ENCODE measurements around the gene HK2. TPM values are rescaled to one million over a fixed set of nuclear protein-coding genes. Genes with fewer than 3 reads are reported as not detected.

The HK2 gene
- total and polyA plus RNA-seq, 5 donors from 2014 or later: 2.7 to 11.4 (median 4.9) TPM

GRCh38 chr2:74836675-74837401 is 2.9 kb downstream of the HK2 start:
- peaks cover 12 to 62% (median 51%) of the 10 kb centered on the region in 4 donors for H3K4me1 Mint-ChIP-seq
- peaks cover 0 to 1% (median 0%) of the 10 kb centered on the region in 7 donors for H3K9me3 Mint-ChIP-seq
- H3K4me3 ChIP-seq (ENCODE audit: low read depth, low read length): peak overlapping the region; percentile 79
- H3K27me3 Mint-ChIP-seq: no peaks in the 10 kb centered on the region
- peak overlapping the region; percentile 38 for H3K27ac ChIP-seq (ENCODE audit: insufficient read depth, low read length, poor library complexity, severe bottlenecking)
- H3K4me1 ChIP-seq (ENCODE audit: control insufficient read depth, insufficient read depth, low read length, poor library complexity, severe bottlenecking): peaks cover 51% of the 10 kb centered on the region
- peak overlapping the region; percentile 86 to 92 (median 91) for H3K4me3 Mint-ChIP-seq
- peak overlapping the region; percentile 70 to 86 (median 71) for H3K27ac Mint-ChIP-seq
- ATAC-seq (ENCODE audit: low read depth in 2 of 2) (no peak), DNase-seq (no peak)
- H3K27me3 ChIP-seq (ENCODE audit: control insufficient read depth, insufficient read depth, low read length): no peaks in the 10 kb centered on the region
- H3K36me3 ChIP-seq (ENCODE audit: control insufficient read depth, insufficient read depth, low read length): no peaks in the 10 kb centered on the region
- no peaks in the 10 kb centered on the region for H3K9me3 ChIP-seq (ENCODE audit: control insufficient read depth in 2 of 2, low read length in 2 of 2)
- no peaks in the 10 kb centered on the region for H3K36me3 Mint-ChIP-seq

- H3K27ac ChIP-seq (ENCODE audit: insufficient read depth, low read length, poor library complexity, severe bottlenecking): peak overlapping the region; percentile 39
- H3K4me3 ChIP-seq (ENCODE audit: low read depth, low read length): peak overlapping the region; percentile 41
- H3K36me3 ChIP-seq (ENCODE audit: control insufficient read depth, insufficient read depth, low read length): no peaks in the 10 kb centered on the region
- no peaks in the 10 kb centered on the region for H3K9me3 ChIP-seq (ENCODE audit: control insufficient read depth in 2 of 2, low read length in 2 of 2)
- H3K36me3 Mint-ChIP-seq: no peaks in the 10 kb centered on the region
- peak overlapping the region; percentile 33 to 91 (median 63) for H3K4me3 Mint-ChIP-seq
- H3K4me1 Mint-ChIP-seq: peaks cover 12 to 94% (median 78%) of the 10 kb centered on the region in 4 donors
- H3K9me3 Mint-ChIP-seq: peaks cover 0 to 1% (median 0%) of the 10 kb centered on the region in 7 donors
- no peaks in the 10 kb centered on the region for H3K27me3 ChIP-seq (ENCODE audit: control insufficient read depth, insufficient read depth, low read length)
- H3K27ac Mint-ChIP-seq: peak overlapping the region; percentile 86 to 93 (median 88)
- peaks cover 4% of the 10 kb centered on the region for H3K27me3 Mint-ChIP-seq
- H3K4me1 ChIP-seq (ENCODE audit: control insufficient read depth, insufficient read depth, low read length, poor library complexity, severe bottlenecking): peaks cover 73% of the 10 kb centered on the region
- ATAC-seq (ENCODE audit: low read depth in 2 of 2) (no peak), DNase-seq (no peak)
These were observed 7.7 kb downstream of the HK2 start for GRCh38 chr2:74841641-74842040.

- H3K9me3 Mint-ChIP-seq: no peaks in the 10 kb centered on the region
- peak overlapping the region; percentile 49 for H3K4me3 ChIP-seq (ENCODE audit: low read depth, low read length)
These were observed 9.5 kb downstream of the HK2 start for GRCh38 chr2:74843433-74843832.

GRCh38 chr2:74843899-74844298 is 10.0 kb downstream of the HK2 start:
- Histone ChIP-seq H3K4me1 (ENCODE audit: control insufficient read depth, insufficient read depth, low read length, poor library complexity, severe bottlenecking) (peaks cover 85% of the 10 kb centered on the region), H3K27me3 (ENCODE audit: control insufficient read depth, insufficient read depth, low read length) (no peaks in the 10 kb centered on the region), H3K27ac (ENCODE audit: insufficient read depth, low read length, poor library complexity, severe bottlenecking) (peak overlapping the region; percentile 39), H3K36me3 (ENCODE audit: control insufficient read depth, insufficient read depth, low read length) (no peaks in the 10 kb centered on the region), H3K4me3 (ENCODE audit: low read depth, low read length) (peak overlapping the region; percentile 49), H3K9me3 (ENCODE audit: control insufficient read depth in 2 of 2, low read length in 2 of 2) (no peaks in the 10 kb centered on the region)
- Mint-ChIP-seq H3K9me3 (no peaks in the 10 kb centered on the region), H3K27me3 (peaks cover 4% of the 10 kb centered on the region), H3K4me3 (peak overlapping the region; percentile 62 to 95 (median 70)), H3K4me1 (peaks cover 12 to 94% (median 76%) of the 10 kb centered on the region in 4 donors), H3K36me3 (no peaks in the 10 kb centered on the region), H3K27ac (peak overlapping the region; percentile 92 to 98 (median 96))
- DNase-seq (peak in 2 of 3 donors; percentile 20 to 82), ATAC-seq (ENCODE audit: low read depth in 2 of 2) (peak; percentile 72 to 78)

More at GRCh38 chr2:74843433-74843832, 9.5 kb downstream of the HK2 start:
- Mint-ChIP-seq H3K27me3 (peaks cover 4% of the 10 kb centered on the region), H3K36me3 (no peaks in the 10 kb centered on the region), H3K4me3 (peak overlapping the region in 3 of 4 donors; percentile 62 to 95 (median 75)), H3K4me1 (peaks cover 12 to 94% (median 76%) of the 10 kb centered on the region in 4 donors), H3K27ac (peak overlapping the region; percentile 92 to 98 (median 96))
- DNase-seq (no peak), ATAC-seq (ENCODE audit: low read depth in 2 of 2) (no peak)
- Histone ChIP-seq H3K4me1 (ENCODE audit: control insufficient read depth, insufficient read depth, low read length, poor library complexity, severe bottlenecking) (peaks cover 80% of the 10 kb centered on the region), H3K9me3 (ENCODE audit: control insufficient read depth in 2 of 2, low read length in 2 of 2) (no peaks in the 10 kb centered on the region), H3K36me3 (ENCODE audit: control insufficient read depth, insufficient read depth, low read length) (no peaks in the 10 kb centered on the region), H3K27ac (ENCODE audit: insufficient read depth, low read length, poor library complexity, severe bottlenecking) (peak overlapping the region; percentile 39), H3K27me3 (ENCODE audit: control insufficient read depth, insufficient read depth, low read length) (no peaks in the 10 kb centered on the region)

GRCh38 chr2:74844752-74845151 is 10.8 kb downstream of the HK2 start:
- Mint-ChIP-seq H3K27me3 (peaks cover 4% of the 10 kb centered on the region), H3K9me3 (no peaks in the 10 kb centered on the region), H3K36me3 (no peaks in the 10 kb centered on the region), H3K4me1 (peaks cover 19 to 96% (median 79%) of the 10 kb centered on the region in 4 donors), H3K27ac (peak overlapping the region; percentile 92 to 98 (median 96)), H3K4me3 (peak overlapping the region in 2 of 4 donors; percentile 62 to 66)
- Histone ChIP-seq H3K27me3 (ENCODE audit: control insufficient read depth, insufficient read depth, low read length) (no peaks in the 10 kb centered on the region), H3K36me3 (ENCODE audit: control insufficient read depth, insufficient read depth, low read length) (no peaks in the 10 kb centered on the region), H3K4me1 (ENCODE audit: control insufficient read depth, insufficient read depth, low read length, poor library complexity, severe bottlenecking) (peaks cover 93% of the 10 kb centered on the region), H3K27ac (ENCODE audit: insufficient read depth, low read length, poor library complexity, severe bottlenecking) (peak overlapping the region; percentile 39), H3K4me3 (ENCODE audit: low read depth, low read length) (no peak overlapping the region), H3K9me3 (ENCODE audit: control insufficient read depth in 2 of 2, low read length in 2 of 2) (no peaks in the 10 kb centered on the region)
- DNase-seq: no peak
- no peak for ATAC-seq (ENCODE audit: low read depth in 2 of 2)

GRCh38 chr2:74845217-74845751 is 11.4 kb downstream of the HK2 start:
- no peaks in the 10 kb centered on the region for H3K36me3 Mint-ChIP-seq
- ATAC-seq (ENCODE audit: low read depth in 2 of 2): no peak

GRCh38 chr2:74845991-74846390 is 12.1 kb downstream of the HK2 start:
- Mint-ChIP-seq H3K4me1 (peaks cover 20 to 99% (median 84%) of the 10 kb centered on the region in 4 donors), H3K27me3 (peaks cover 4% of the 10 kb centered on the region), H3K36me3 (no peaks in the 10 kb centered on the region), H3K4me3 (peak overlapping the region; percentile 16 to 55 (median 36)), H3K9me3 (no peaks in the 10 kb centered on the region), H3K27ac (peak overlapping the region; percentile 72 to 84 (median 79))
- Histone ChIP-seq H3K36me3 (ENCODE audit: control insufficient read depth, insufficient read depth, low read length) (no peaks in the 10 kb centered on the region), H3K9me3 (ENCODE audit: control insufficient read depth in 2 of 2, low read length in 2 of 2) (no peaks in the 10 kb centered on the region), H3K4me1 (ENCODE audit: control insufficient read depth, insufficient read depth, low read length, poor library complexity, severe bottlenecking) (peaks cover 96% of the 10 kb centered on the region), H3K27me3 (ENCODE audit: control insufficient read depth, insufficient read depth, low read length) (no peaks in the 10 kb centered on the region), H3K4me3 (ENCODE audit: low read depth, low read length) (no peak overlapping the region), H3K27ac (ENCODE audit: insufficient read depth, low read length, poor library complexity, severe bottlenecking) (no peak overlapping the region)
- ATAC-seq (ENCODE audit: low read depth in 2 of 2) (no peak), DNase-seq (no peak)

More at GRCh38 chr2:74845217-74845751, 11.4 kb downstream of the HK2 start:
- H3K27me3 ChIP-seq (ENCODE audit: control insufficient read depth, insufficient read depth, low read length): no peaks in the 10 kb centered on the region
- H3K36me3 ChIP-seq (ENCODE audit: control insufficient read depth, insufficient read depth, low read length): no peaks in the 10 kb centered on the region
- peaks cover 21 to 97% (median 81%) of the 10 kb centered on the region in 4 donors for H3K4me1 Mint-ChIP-seq
- H3K27ac Mint-ChIP-seq: peak overlapping the region; percentile 60 to 88 (median 79)
- no peak for DNase-seq
- no peak overlapping the region for H3K4me3 ChIP-seq (ENCODE audit: low read depth, low read length)
- peaks cover 94% of the 10 kb centered on the region for H3K4me1 ChIP-seq (ENCODE audit: control insufficient read depth, insufficient read depth, low read length, poor library complexity, severe bottlenecking)
- H3K9me3 Mint-ChIP-seq: no peaks in the 10 kb centered on the region
- no peaks in the 10 kb centered on the region for H3K9me3 ChIP-seq (ENCODE audit: control insufficient read depth in 2 of 2, low read length in 2 of 2)
- peak overlapping the region; percentile 39 for H3K27ac ChIP-seq (ENCODE audit: insufficient read depth, low read length, poor library complexity, severe bottlenecking)
- peaks cover 4% of the 10 kb centered on the region for H3K27me3 Mint-ChIP-seq
- peak overlapping the region in 2 of 4 donors; percentile 18 to 72 for H3K4me3 Mint-ChIP-seq

Data from CD4-positive, CD25-positive, alpha-beta regulatory T cell (primary cell).